GM23338 (cell line): Measurements from ENCODE around the gene ARG1. TPM values are rescaled to one million over a fixed set of nuclear protein-coding genes. Genes with fewer than 3 reads are reported as not detected.
A peak's percentile ranks its signal among the peaks of the same experiment; 100 is the strongest.
"Not testable (repeated sequence)": the region's sequence is repeated elsewhere in the genome, so short reads cannot be mapped to it uniquely, and the experiment has no call there.

ENCODE experiments used
- ATAC-seq: fragments of 200-7000 bp; cut with Tn5 transposase; 3 replicates; pipeline ENCODE4 v1.9.1; 2020
- DNase-seq: peaks from one replicate; pipeline ENCODE4 v3.0.0-alpha.2; 2015; ENCODE audit warnings: low spot score
- H2AFZ ChIP-seq: fragments of 200-600 bp; sonication (generic); 2 replicates; pipeline ENCODE4 v1.8.0; 2016; ENCODE audit warnings: antibody characterized with exemption, mild to moderate bottlenecking, moderate library complexity
- H3F3A ChIP-seq: fragments of 200-600 bp; sonication (generic); replicated peaks from 2 replicates; pipeline ENCODE4 v1.8.0; 2017; ENCODE audit warnings: antibody characterized with exemption, mixed run types, low read depth
- H3K27ac ChIP-seq: fragments of 200-600 bp; sonication (generic); 2 replicates; pipeline ENCODE4 v1.6.1; 2016; ENCODE audit warnings: low read depth
- H3K27me3 ChIP-seq: fragments of 200-600 bp; sonication (generic); 2 replicates; pipeline ENCODE4 v1.8.0; 2016; ENCODE audit warnings: mild to moderate bottlenecking, mixed run types, moderate library complexity; ENCODE audit not compliant: insufficient read depth
- H3K36me3 ChIP-seq: fragments of 200-600 bp; sonication (generic); 2 replicates; pipeline ENCODE4 v1.8.0; 2016; ENCODE audit warnings: mild to moderate bottlenecking; ENCODE audit not compliant: insufficient read depth
- H3K4me1 ChIP-seq: fragments of 200-600 bp; sonication (generic); 2 replicates; pipeline ENCODE4 v1.8.0; 2016; ENCODE audit warnings: mild to moderate bottlenecking, moderate library complexity; ENCODE audit not compliant: insufficient read depth
- H3K4me2 ChIP-seq: fragments of 200-600 bp; sonication (generic); 2 replicates; pipeline ENCODE4 v1.7.1; 2017; ENCODE audit warnings: mixed run types
- H3K4me3 ChIP-seq: fragments of 200-600 bp; sonication (generic); 2 replicates; pipeline ENCODE4 v1.6.1; 2016; ENCODE audit warnings: mixed run types
- H3K79me2 ChIP-seq: fragments of 200-600 bp; sonication (generic); replicated peaks from 2 replicates; pipeline ENCODE4 v1.8.0; 2017; ENCODE audit warnings: mild to moderate bottlenecking; ENCODE audit not compliant: insufficient read depth
- H3K9me2 ChIP-seq: fragments of 200-600 bp; sonication (generic); 2 replicates; pipeline ENCODE4 v1.8.0; 2017; ENCODE audit not compliant: insufficient read depth
- H4K20me1 ChIP-seq: fragments of 200-600 bp; sonication (generic); replicated peaks from 2 replicates; pipeline ENCODE4 v1.8.0; 2017; ENCODE audit warnings: mild to moderate bottlenecking; ENCODE audit not compliant: insufficient read depth
- H3K27ac Mint-ChIP-seq: 2 replicates; pipeline ENCODE4 v1.8.0; 2020; ENCODE audit warnings: inconsistent platforms, mild to moderate bottlenecking, moderate library complexity, mixed read lengths
- H3K27me3 Mint-ChIP-seq: 3 replicates; pipeline ENCODE4 v1.8.0; 2022; ENCODE audit warnings: low read depth, mild to moderate bottlenecking, moderate library complexity, mixed read lengths, inconsistent platforms; ENCODE audit not compliant: insufficient read depth, poor library complexity
- H3K36me3 Mint-ChIP-seq: 3 replicates; pipeline ENCODE4 v1.8.0; 2021; ENCODE audit warnings: low read depth, mild to moderate bottlenecking, inconsistent platforms, moderate library complexity, mixed read lengths
- H3K4me1 Mint-ChIP-seq: 3 replicates; pipeline ENCODE4 v1.8.0; 2020; ENCODE audit warnings: mild to moderate bottlenecking, inconsistent platforms, mixed read lengths
- H3K4me3 Mint-ChIP-seq: 3 replicates; pipeline ENCODE4 v1.8.0; 2021; ENCODE audit warnings: moderate library complexity, mild to moderate bottlenecking, inconsistent platforms, mixed read lengths
- H3K9me3 Mint-ChIP-seq: 3 replicates; pipeline ENCODE4 v1.8.0; 2020; ENCODE audit warnings: moderate library complexity, mild to moderate bottlenecking, inconsistent platforms, mixed read lengths
- ETS1 ChIP-seq: IDR thresholded peaks from 2 replicates; pipeline ENCODE4 v1.6.1; 2016; ENCODE audit warnings: antibody characterized with exemption
- EZH2phosphoT487 ChIP-seq: fragments of 200-600 bp; sonication (generic); IDR thresholded peaks from one replicate; pipeline ENCODE4 v1.8.1; 2018; ENCODE audit warnings: antibody characterized with exemption; ENCODE audit not compliant: unreplicated experiment
- JUNB ChIP-seq: IDR thresholded peaks from one replicate; pipeline ENCODE4 v1.6.1; 2016; ENCODE audit warnings: antibody characterized with exemption; ENCODE audit not compliant: unreplicated experiment
- NANOG ChIP-seq: IDR thresholded peaks from 2 replicates; pipeline ENCODE4 v1.6.1; 2016; ENCODE audit warnings: antibody characterized with exemption, borderline replicate concordance
- POLR2AphosphoS5 ChIP-seq: IDR thresholded peaks from 2 replicates; pipeline ENCODE4 v1.6.1; 2016; ENCODE audit warnings: antibody characterized with exemption, low read depth
- REST ChIP-seq: IDR thresholded peaks from one replicate; pipeline ENCODE4 v1.6.1; 2018; ENCODE audit warnings: antibody characterized with exemption; ENCODE audit not compliant: unreplicated experiment
- STAT1 ChIP-seq: IDR thresholded peaks from one replicate; pipeline ENCODE4 v1.6.1; 2016; ENCODE audit warnings: antibody characterized with exemption; ENCODE audit not compliant: unreplicated experiment
- ZNF114 ChIP-seq: fragments of 250-450 bp; sonication (Bioruptor Pico); IDR thresholded peaks from 2 replicates; pipeline ENCODE4 v1.5.0; 2020; ENCODE audit warnings: mild to moderate bottlenecking, moderate library complexity
- ZNF331 ChIP-seq: fragments of 250-450 bp; sonication (Bioruptor Pico); IDR thresholded peaks from 2 replicates; pipeline ENCODE4 v1.5.0; 2020; ENCODE audit warnings: low read depth, mild to moderate bottlenecking, moderate library complexity
- ZNF462 ChIP-seq: fragments of 250-450 bp; sonication (Bioruptor Pico); IDR thresholded peaks from 2 replicates; pipeline ENCODE4 v1.5.0; 2020; ENCODE audit warnings: mild to moderate bottlenecking, moderate library complexity
- polyA plus RNA-seq: library from polyadenylated mRNA; unstranded; fragments of >200 nt; fragmentation: Nextera tagmentation; extraction: Ambion mirVana; gene quantifications from 2 replicates; pipeline ENCODE4 v1.2.1, GENCODE V29; 2016
- total RNA-seq: library from RNA; depleted of rRNA; stranded (reverse); fragments of >200 nt; shearing (Covaris generic); gene quantifications from 2 replicates; pipeline ENCODE4 v1.2.3, GENCODE V29; 2014

ARG1 gene
- total and polyA plus RNA-seq, 2 experiments from 2014 or later: 0.18 TPM; not detected in 1

GRCh38 chr6:131524695-131525336, 48.2 kb upstream of the ARG1 start:
- TF ChIP-seq STAT1: no peak
- TF ChIP-seq ETS1: no peak
- no peak for TF ChIP-seq NANOG
- no peak for TF ChIP-seq ZNF331
- no peak for TF ChIP-seq EZH2phosphoT487
- TF ChIP-seq REST: no peak
- no peak for TF ChIP-seq POLR2AphosphoS5
- no peak for TF ChIP-seq ZNF114
- no peak for TF ChIP-seq JUNB
- TF ChIP-seq ZNF462 (CRISPR knock-in tag): no peak
- Mint-ChIP-seq H3K4me1 (no peaks in the 10 kb centered on the region), H3K36me3 (peaks cover 4% of the 10 kb centered on the region; the same call in 1 of the 3 replicates), H3K9me3 (peaks cover 4% of the 10 kb centered on the region; the same call in 2 of the 3 replicates), H3K27me3 (peaks cover 2% of the 10 kb centered on the region), H3K27ac (no peak overlapping the region), H3K4me3 (no peak overlapping the region)
- Histone ChIP-seq H3K4me1 (no peaks in the 10 kb centered on the region), H3F3A (no peaks in the 10 kb centered on the region), H2AFZ (0 out of 2 replicates have a peak overlapping the region, but pooled peaks have one; percentile 53), H3K27ac (no peak overlapping the region), H3K27me3 (no peaks in the 10 kb centered on the region), H4K20me1 (no peaks in the 10 kb centered on the region), H3K4me3 (no peak overlapping the region), H3K36me3 (no peaks in the 10 kb centered on the region), H3K9me2 (no peaks in the 10 kb centered on the region), H3K79me2 (no peaks in the 10 kb centered on the region), H3K4me2 (no peak overlapping the region)
- DNase-seq (no peak), ATAC-seq (no peak)

GRCh38 chr6:131530936-131531335, 42.1 kb upstream of the ARG1 start:
- H3K4me3 ChIP-seq, H3K4me3 Mint-ChIP-seq, H4K20me1 ChIP-seq, H3K27ac ChIP-seq, H3F3A ChIP-seq, H3K4me1 ChIP-seq, H3K27ac Mint-ChIP-seq, H3K36me3 Mint-ChIP-seq, H3K4me2 ChIP-seq, H3K27me3 ChIP-seq, H3K79me2 ChIP-seq, H3K9me2 ChIP-seq, H3K36me3 ChIP-seq, H3K27me3 Mint-ChIP-seq, DNase-seq, H3K9me3 Mint-ChIP-seq, H3K4me1 Mint-ChIP-seq, H2AFZ ChIP-seq, ATAC-seq: not testable (repeated sequence)
